Smooth muscle cell (in vitro differentiated cells): ENCODE data around the gene ALDH8A1. TPM values are rescaled to one million over a fixed set of nuclear protein-coding genes. Genes with fewer than 3 reads are reported as not detected.

Source experiments
- DNase-seq: peaks from one replicate; lab custom pipeline; 2025; ENCODE audit not compliant: unreplicated experiment; lab: John Stamatoyannopoulos, UW
- H2AFZ ChIP-seq: fragments of 200-600 bp; sonication (generic); 2 replicates; pipeline ENCODE4 v1.6.0; 2016; ENCODE audit warnings: antibody characterized with exemption, low read depth, mild to moderate bottlenecking
- H3F3A ChIP-seq: fragments of 200-600 bp; sonication (generic); 2 replicates; pipeline ENCODE4 v1.6.0; 2017; ENCODE audit warnings: antibody characterized with exemption, low read depth
- H3K27ac ChIP-seq: fragments of 200-600 bp; sonication (generic); 2 replicates; pipeline ENCODE4 v1.5.1; 2016; ENCODE audit warnings: low read depth, mild to moderate bottlenecking
- H3K27me3 ChIP-seq: fragments of 200-600 bp; sonication (generic); 2 replicates; pipeline ENCODE4 v1.6.1; 2016; ENCODE audit warnings: low read depth, mild to moderate bottlenecking
- H3K36me3 ChIP-seq: fragments of 200-600 bp; sonication (generic); 2 replicates; pipeline ENCODE4 v1.5.1; 2016; ENCODE audit warnings: low read depth
- H3K4me1 ChIP-seq: fragments of 200-600 bp; sonication (generic); 2 replicates; pipeline ENCODE4 v1.5.1; 2016; ENCODE audit warnings: low read depth
- H3K4me2 ChIP-seq: fragments of 200-600 bp; sonication (generic); 2 replicates; pipeline ENCODE4 v1.6.0; 2016; ENCODE audit warnings: mild to moderate bottlenecking
- H3K4me3 ChIP-seq: fragments of 200-600 bp; sonication (generic); 2 replicates; pipeline ENCODE4 v1.5.1; 2016; ENCODE audit warnings: mild to moderate bottlenecking
- H3K79me2 ChIP-seq: fragments of 200-600 bp; sonication (generic); 2 replicates; pipeline ENCODE4 v1.6.0; 2016; ENCODE audit warnings: low read depth, mild to moderate bottlenecking
- H3K9ac ChIP-seq: fragments of 200-600 bp; sonication (generic); 2 replicates; pipeline ENCODE4 v1.6.0; 2016; ENCODE audit warnings: low read depth
- H3K9me3 ChIP-seq: fragments of 200-600 bp; sonication (generic); replicated peaks from 2 replicates; pipeline ENCODE4 v1.5.1; 2016; ENCODE audit warnings: low read depth
- H4K20me1 ChIP-seq: fragments of 200-600 bp; sonication (generic); 2 replicates; pipeline ENCODE4 v1.6.0; 2016; ENCODE audit warnings: low read depth
- CTCF ChIP-seq: fragments of 200-600 bp; sonication (generic); IDR thresholded peaks from 2 replicates; pipeline ENCODE4 v1.5.1; 2017; ENCODE audit warnings: borderline replicate concordance, mild to moderate bottlenecking, antibody characterized with exemption; ENCODE audit not compliant: insufficient read depth, poor library complexity, severe bottlenecking
- WGBS: methylation state at CpG from one replicate; pipeline ENCODE4 v1.1.7; 2016; ENCODE audit warnings: low lambda C conversion rate; 5-methylcytosine and 5-hydroxymethylcytosine counted together
- polyA plus RNA-seq: library from polyadenylated mRNA; unstranded; fragments of >200 nt; fragmentation: Nextera tagmentation; extraction: Ambion mirVana; gene quantifications from 2 replicates; pipeline ENCODE4 v1.2.1, GENCODE V29; 2016
- total RNA-seq: library from RNA; depleted of rRNA; stranded (reverse); fragments of >200 nt; gene quantifications from 2 replicates; pipeline ENCODE4 v1.2.3, GENCODE V29; 2014

ALDH8A1 gene
- total and polyA plus RNA-seq, 2 experiments from 2014 or later, result 0.64 to 11.2 TPM

GRCh38 chr6:134896910-134897309, 53.0 kb downstream of the ALDH8A1 start:
- 83% methylated on average over 2 of the region's 2 CpGs for WGBS
- Histone ChIP-seq H4K20me1 (no peaks in the 10 kb centered on the region), H3K9me3 (no peaks in the 10 kb centered on the region), H3K27me3 (no peaks in the 10 kb centered on the region), H3K4me3 (no peak overlapping the region), H2AFZ (no peak overlapping the region), H3K9ac (no peak overlapping the region), H3K79me2 (no peaks in the 10 kb centered on the region), H3K27ac (no peak overlapping the region), H3K4me1 (no peaks in the 10 kb centered on the region), H3K4me2 (no peak overlapping the region), H3F3A (no peaks in the 10 kb centered on the region), H3K36me3 (no peaks in the 10 kb centered on the region)
- no peak for TF ChIP-seq CTCF
- no peak for DNase-seq

DNA sequence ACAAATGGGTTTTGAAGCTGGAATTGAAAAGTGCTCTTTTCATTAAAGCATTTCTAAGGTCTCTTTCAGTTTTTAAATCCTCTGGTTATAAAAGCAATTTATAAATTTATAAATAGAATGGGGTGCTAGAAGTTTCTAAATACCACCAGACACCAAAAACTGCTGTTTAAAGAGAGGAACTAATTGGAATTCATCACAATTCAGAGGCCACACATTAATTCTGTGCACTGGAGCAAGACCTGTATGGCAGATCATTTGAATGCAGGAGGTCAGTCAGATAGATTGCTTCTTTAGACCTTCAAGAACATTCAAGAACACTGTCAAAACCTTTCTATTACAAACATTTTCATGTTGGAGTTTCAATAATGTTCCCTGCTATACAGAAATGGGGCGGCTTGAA, 55.1 kb downstream of the ALDH8A1 start:
- H3K36me3 ChIP-seq, result no peaks in the 10 kb centered on the region
- H4K20me1 ChIP-seq, result no peaks in the 10 kb centered on the region
- WGBS, result 92% methylated on average over 1 of the region's 1 CpG
- H3K27ac ChIP-seq, result no peak overlapping the region
- H3K27me3 ChIP-seq, result no peaks in the 10 kb centered on the region
- H3K4me1 ChIP-seq, result no peaks in the 10 kb centered on the region
- H2AFZ ChIP-seq, result no peak overlapping the region
- H3K4me3 ChIP-seq, result no peak overlapping the region
- no peak for DNase-seq
- TF ChIP-seq CTCF, result no peak
- no peaks in the 10 kb centered on the region for H3F3A ChIP-seq
- H3K79me2 ChIP-seq, result no peaks in the 10 kb centered on the region
- H3K9ac ChIP-seq, result no peak overlapping the region
- H3K4me2 ChIP-seq, result no peak overlapping the region
- H3K9me3 ChIP-seq, result no peaks in the 10 kb centered on the region

GRCh38 chr6:134892362-134892761, 57.5 kb downstream of the ALDH8A1 start:
- Histone ChIP-seq H3K79me2 (no peaks in the 10 kb centered on the region), H3K36me3 (no peaks in the 10 kb centered on the region), H3K27ac (no peak overlapping the region), H3K4me3 (no peak overlapping the region), H3F3A (no peaks in the 10 kb centered on the region), H4K20me1 (no peaks in the 10 kb centered on the region), H3K4me2 (no peak overlapping the region), H2AFZ (no peak overlapping the region), H3K9me3 (no peaks in the 10 kb centered on the region), H3K27me3 (no peaks in the 10 kb centered on the region), H3K9ac (no peak overlapping the region), H3K4me1 (no peaks in the 10 kb centered on the region)
- no peak for TF ChIP-seq CTCF
- no peak for DNase-seq

DNA sequence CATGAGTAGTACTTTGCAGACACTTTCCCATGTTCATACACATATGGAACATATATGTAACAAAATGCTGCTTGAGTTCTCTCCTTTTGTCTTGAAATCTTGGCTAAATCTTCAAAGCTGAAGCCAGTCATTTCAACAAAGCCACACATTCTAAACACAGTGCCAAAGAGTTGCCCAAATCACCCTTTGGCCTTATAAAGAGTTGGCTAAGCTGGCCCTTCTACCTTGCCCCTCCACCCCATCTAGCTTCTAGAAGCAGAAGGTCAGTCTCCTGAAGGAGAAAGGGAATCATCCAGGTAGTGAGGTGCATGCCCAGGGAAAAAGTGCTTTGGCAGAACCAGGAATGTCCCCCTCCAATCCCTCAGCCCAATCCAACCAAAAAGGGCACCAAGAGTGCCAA, 58.3 kb downstream of the ALDH8A1 start:
- Histone ChIP-seq H3K4me1 (no peaks in the 10 kb centered on the region), H3K27me3 (no peaks in the 10 kb centered on the region), H3K27ac (no peak overlapping the region), H2AFZ (no peak overlapping the region), H3K9me3 (no peaks in the 10 kb centered on the region), H3K9ac (no peak overlapping the region), H3K4me3 (no peak overlapping the region), H3K79me2 (no peaks in the 10 kb centered on the region), H4K20me1 (no peaks in the 10 kb centered on the region), H3K4me2 (no peak overlapping the region), H3K36me3 (no peaks in the 10 kb centered on the region), H3F3A (no peaks in the 10 kb centered on the region)
- no peak for TF ChIP-seq CTCF
- DNase-seq, result no peak
